Measurements from ENCODE around the gene ARID2.

Gene ARID2

DNA sequence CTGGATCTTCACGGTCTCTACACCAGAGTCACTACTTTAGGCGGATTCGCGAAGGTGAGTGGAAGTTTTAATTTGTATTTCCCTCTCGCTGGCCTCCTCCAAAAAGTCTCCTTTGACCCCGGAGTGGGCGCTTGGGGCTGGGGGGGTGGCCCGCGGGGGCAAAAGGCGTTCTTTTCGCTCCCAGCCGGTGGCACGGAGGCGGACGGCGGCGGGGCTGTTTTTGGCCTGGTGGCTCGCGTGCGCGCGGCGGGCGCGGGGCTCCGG, 510 bp downstream of the ARID2 start:
- Mint-ChIP-seq H3K4me1 (peaks cover 28% of the 10 kb centered on the region), H3K4me3 (peak overlapping the region; percentile 89), H3K9me3 (no peaks in the 10 kb centered on the region), H3K36me3 (peaks cover 80% of the 10 kb centered on the region), H3K27ac (peak overlapping the region; percentile 100)
- ATAC-seq (no peak), DNase-seq (ENCODE audit: low spot score in 2 of 2) (peak in 1 of 2 donors; percentile 82)

DNA sequence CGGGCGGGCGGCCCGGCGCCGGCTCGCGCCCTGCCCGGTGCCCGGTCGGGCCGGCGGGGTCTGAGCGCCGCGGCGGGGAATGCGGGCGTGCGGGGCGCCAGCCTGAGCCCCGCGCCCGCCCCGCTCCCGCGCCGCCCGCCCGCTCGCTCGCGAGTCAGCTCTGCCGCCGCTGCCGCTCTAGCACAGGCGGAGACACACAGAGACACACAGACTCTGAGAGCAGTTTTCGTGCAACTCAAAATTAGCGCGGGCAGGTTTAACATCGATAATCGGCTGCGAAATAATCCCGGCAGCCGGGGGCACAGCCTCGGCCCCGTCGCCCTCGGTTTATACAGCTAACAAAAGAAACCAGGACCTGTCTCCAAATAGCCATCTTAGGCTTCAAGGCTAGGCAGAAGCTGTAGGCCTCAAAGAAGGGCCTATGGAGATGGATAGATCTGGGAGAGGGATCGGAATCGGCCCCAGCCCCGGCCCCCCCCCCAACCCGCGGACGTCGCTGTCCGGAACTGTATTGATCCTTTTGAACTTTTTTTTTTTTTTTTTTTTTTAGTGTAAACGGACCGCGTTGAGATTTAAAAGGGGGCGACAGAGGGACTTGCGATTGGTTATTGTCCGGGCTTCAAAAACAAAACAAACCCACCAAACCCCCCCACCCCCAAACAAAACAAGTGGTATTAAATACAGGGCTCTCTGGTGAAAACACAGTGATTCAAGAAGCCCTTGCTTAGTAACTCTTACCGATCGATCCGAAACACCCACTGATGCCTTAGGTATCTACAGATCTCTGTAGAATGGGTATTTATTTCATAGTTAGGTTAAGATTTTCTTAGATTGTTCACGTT, 1.1 kb downstream of the ARID2 start:
- Mint-ChIP-seq H3K9me3 (no peaks in the 10 kb centered on the region), H3K4me1 (peaks cover 34% of the 10 kb centered on the region), H3K4me3 (peak overlapping the region; percentile 89), H3K36me3 (peaks cover 85% of the 10 kb centered on the region), H3K27ac (peak overlapping the region; percentile 100)
- peak; percentile 8 for ATAC-seq
- DNase-seq (ENCODE audit: low spot score in 2 of 2): peak; percentile 49 to 83

DNA sequence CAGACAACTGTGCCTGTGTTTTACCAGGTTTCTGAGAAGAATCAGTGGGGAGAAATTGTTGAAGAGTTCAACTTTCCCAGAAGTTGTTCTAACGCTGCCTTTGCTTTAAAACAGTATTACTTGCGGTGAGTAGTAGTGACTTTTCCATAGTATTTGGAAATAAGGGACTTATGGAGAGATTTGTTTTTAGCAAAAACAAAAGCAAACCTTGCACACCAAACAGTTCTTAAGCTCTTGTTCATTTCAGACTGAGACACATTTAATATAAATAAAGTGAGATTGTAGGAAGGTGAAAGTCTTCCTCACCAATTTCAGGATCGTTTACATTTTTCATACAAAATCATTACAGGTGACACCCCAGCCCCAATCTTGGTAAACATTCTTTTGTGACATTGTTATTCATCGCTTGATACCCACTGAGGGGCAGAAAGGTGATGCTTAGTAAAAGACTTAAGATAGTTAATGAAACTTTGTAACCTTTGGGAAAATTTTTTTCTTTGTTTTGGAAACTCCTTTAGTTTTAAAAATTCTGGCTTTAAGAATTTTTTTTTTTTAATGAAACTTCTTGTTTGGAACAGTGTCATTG, 1.8 kb downstream of the ARID2 start:
- peaks cover 38% of the 10 kb centered on the region for H3K4me1 Mint-ChIP-seq
- ATAC-seq (no peak), DNase-seq (ENCODE audit: low spot score in 2 of 2) (no peak)
- H3K27ac Mint-ChIP-seq: peak overlapping the region; percentile 100
- H3K36me3 Mint-ChIP-seq: peaks cover 85% of the 10 kb centered on the region
- no peaks in the 10 kb centered on the region for H3K9me3 Mint-ChIP-seq
- H3K4me3 Mint-ChIP-seq: peak overlapping the region; percentile 89

DNA sequence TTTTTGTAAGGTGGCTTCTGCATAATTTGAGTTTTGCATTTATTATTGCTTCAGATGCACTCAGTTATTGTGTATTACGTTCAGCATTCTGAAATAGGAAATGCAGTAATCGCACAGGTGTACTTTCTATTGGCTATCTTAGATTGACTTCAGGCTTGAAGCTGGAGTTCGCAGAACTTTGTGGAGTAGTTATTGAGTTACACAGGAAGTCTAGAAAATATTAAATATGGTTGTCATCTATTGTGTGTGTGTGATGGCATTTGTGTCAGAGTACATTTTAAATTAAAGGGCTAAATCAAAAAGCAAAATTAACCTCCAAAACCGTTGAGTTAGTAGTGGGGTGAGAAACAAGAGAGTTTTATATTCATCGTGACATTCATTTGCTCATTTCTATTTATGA, 2.7 kb downstream of the ARID2 start:
- Mint-ChIP-seq H3K36me3 (peaks cover 85% of the 10 kb centered on the region), H3K9me3 (peaks cover 6% of the 10 kb centered on the region), H3K4me3 (peak overlapping the region; percentile 89), H3K27ac (peak overlapping the region; percentile 88), H3K4me1 (peaks cover 38% of the 10 kb centered on the region)
- no peak for DNase-seq (ENCODE audit: low spot score in 2 of 2)
- ATAC-seq: no peak

DNA sequence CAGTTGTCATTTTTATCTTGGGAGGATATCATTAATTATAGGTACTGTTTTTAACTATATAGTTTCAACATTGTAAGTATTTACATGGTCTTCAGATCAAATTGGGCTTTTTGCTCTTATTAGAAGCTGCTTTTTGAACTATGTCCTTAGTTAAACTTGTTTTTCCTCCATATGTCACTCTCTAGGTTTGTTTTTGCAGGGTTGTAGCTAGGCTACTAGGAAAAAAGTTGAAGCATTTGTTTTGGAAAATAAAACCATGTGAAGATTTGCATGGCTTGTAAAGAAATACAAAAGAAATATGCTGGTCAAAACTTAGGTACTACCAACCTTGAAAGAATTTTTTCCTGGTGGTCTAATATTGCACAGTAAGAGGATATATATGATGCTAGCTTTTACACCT, 3.4 kb downstream of the ARID2 start:
- Mint-ChIP-seq H3K27ac (peak overlapping the region; percentile 88), H3K9me3 (peaks cover 7% of the 10 kb centered on the region), H3K4me3 (peak overlapping the region; percentile 89), H3K4me1 (peaks cover 34% of the 10 kb centered on the region), H3K36me3 (peaks cover 82% of the 10 kb centered on the region)
- ATAC-seq: no peak
- no peak for DNase-seq (ENCODE audit: low spot score in 2 of 2)

DNA sequence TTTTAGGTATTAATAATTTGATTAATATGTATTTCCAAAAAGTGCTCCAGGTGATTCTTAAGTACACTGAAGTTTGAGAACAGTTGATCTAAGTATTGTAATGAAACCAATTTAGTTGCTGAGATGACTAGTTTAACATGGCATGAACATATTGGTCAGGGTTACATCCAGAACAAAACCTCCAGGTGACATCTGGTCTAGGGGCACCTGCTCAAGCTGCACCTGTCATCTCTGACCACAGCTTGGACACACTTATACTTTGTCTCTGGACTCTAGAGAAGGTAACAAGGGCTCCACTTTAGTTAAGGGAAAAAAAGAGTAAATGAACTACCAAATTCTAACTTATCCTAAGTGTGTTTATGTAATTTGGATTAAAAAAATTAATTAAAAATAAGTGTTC, 8.1 kb downstream of the ARID2 start:
- Mint-ChIP-seq H3K4me1 (peaks cover 36% of the 10 kb centered on the region), H3K9me3 (peaks cover 7% of the 10 kb centered on the region), H3K27ac (no peak overlapping the region), H3K4me3 (no peak overlapping the region), H3K36me3 (peaks cover 54% of the 10 kb centered on the region)
- DNase-seq (ENCODE audit: low spot score in 2 of 2) (no peak), ATAC-seq (no peak)

DNA sequence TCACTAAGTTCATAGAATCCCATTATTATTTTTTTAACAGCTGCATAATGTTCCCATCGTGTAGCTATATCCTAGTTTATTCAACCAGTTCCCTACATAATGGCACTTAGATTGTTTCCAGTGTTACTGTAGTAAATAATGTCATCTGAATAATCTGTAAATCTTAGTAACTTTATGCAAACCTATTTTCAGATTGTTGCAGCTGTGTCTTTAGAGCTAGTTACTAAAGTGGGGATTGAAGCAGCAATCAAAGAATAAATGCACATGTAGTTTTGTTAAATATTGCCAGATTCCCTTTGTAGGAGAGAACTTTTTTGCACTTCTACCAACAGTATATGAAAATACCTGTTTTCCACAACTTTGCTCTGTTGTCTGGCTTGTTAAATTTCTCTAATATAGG, 13.1 kb downstream of the ARID2 start:
- no peak overlapping the region for H3K4me3 Mint-ChIP-seq
- no peak overlapping the region for H3K27ac Mint-ChIP-seq
- H3K4me1 Mint-ChIP-seq: peaks cover 15% of the 10 kb centered on the region
- H3K9me3 Mint-ChIP-seq: no peaks in the 10 kb centered on the region
- H3K36me3 Mint-ChIP-seq: peaks cover 24% of the 10 kb centered on the region
- ATAC-seq: no peak
- no peak for DNase-seq (ENCODE audit: low spot score in 2 of 2)

DNA sequence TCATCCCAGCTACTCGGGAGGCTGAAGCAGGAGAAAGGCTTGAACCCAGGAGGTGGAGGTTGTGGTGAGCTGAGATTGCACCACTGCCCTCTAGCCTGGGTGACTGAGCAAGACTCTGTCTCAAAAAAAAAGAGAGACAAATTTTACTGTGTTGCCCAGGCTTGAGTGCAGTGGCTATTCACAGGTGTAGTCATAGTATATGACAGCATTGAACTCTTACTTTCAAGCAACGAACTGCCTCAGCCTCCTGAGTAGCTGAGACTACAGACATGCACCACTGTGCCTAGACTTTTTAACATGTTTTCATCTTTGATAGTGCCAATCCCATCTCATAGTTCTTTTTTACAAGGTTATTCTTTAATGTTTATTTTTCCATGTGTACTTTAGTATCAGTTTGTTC, 13.7 kb downstream of the ARID2 start:
- Mint-ChIP-seq H3K4me3 (no peak overlapping the region), H3K4me1 (peaks cover 22% of the 10 kb centered on the region), H3K36me3 (peaks cover 26% of the 10 kb centered on the region), H3K27ac (no peak overlapping the region), H3K9me3 (no peaks in the 10 kb centered on the region)
- ATAC-seq: peak; percentile 91
- no peak for DNase-seq (ENCODE audit: low spot score in 2 of 2)

DNA sequence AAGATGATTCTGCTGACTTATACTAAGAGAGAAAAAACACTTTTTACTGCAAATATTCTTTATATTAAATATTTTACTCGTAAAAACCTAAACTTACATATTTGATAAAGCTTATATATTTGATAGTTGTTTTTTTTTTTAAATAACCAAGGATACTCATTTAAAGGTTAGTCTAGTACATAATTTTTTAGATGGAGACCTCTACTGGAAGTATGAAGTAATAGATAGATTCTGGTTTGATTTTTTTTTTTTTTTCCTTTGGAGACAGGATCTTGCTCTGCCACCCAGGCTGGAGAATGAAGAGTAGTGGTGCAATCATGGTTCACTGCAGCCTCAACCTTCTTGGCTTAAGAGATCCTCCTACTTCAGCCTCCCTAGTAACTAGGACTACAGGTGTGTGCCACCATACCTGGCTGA, 16.4 kb downstream of the ARID2 start:
- Mint-ChIP-seq H3K4me3 (no peak overlapping the region), H3K4me1 (peaks cover 42% of the 10 kb centered on the region), H3K9me3 (no peaks in the 10 kb centered on the region), H3K36me3 (peaks cover 27% of the 10 kb centered on the region), H3K27ac (no peak overlapping the region)
- ATAC-seq (no peak), DNase-seq (ENCODE audit: low spot score in 2 of 2) (no peak)

DNA sequence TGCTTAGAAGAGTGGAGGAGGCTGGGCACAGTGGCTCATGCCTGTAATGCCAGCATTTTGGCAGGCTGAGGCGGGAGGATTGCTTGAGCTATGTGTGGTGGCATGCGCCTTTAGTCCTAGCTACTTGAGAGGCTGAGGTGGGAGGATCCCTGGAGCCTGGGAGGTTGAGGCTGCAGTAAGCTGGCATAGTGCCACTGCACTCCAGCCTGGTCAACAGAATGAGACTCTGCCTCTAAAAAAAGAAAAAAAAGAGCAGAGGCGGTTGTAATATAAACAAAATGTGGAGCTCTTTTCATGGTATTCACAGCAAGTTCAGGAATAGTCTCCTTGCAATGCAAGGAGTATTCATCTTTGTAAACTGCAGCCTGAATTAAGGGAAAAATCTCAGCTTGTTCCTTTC, 27.2 kb downstream of the ARID2 start:
- H3K27ac Mint-ChIP-seq: no peak overlapping the region
- H3K4me1 Mint-ChIP-seq: peaks cover 47% of the 10 kb centered on the region
- no peak for DNase-seq (ENCODE audit: low spot score in 2 of 2)
- no peaks in the 10 kb centered on the region for H3K9me3 Mint-ChIP-seq
- no peak overlapping the region for H3K4me3 Mint-ChIP-seq
- no peak for ATAC-seq
- peaks cover 25% of the 10 kb centered on the region for H3K36me3 Mint-ChIP-seq

DNA sequence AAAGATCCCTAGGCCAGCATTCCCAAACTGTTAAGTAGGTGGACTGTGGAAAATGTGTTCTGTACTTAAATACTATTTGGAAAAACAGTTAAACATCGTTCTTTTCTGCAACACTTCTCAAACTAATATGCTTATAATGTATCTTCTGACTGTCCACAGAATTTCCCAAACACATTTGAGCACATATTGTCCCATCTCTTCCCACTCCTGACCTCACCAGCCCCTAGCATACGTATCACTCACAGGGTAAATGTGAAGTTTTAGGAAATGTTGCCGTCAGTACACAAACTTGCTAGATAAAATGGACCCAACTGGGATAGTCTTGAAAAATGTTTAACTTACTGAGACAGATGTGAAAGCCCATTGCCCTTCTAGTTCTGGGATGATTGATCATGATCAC, 27.7 kb downstream of the ARID2 start:
- Mint-ChIP-seq H3K4me1 (peaks cover 50% of the 10 kb centered on the region), H3K36me3 (peaks cover 30% of the 10 kb centered on the region), H3K4me3 (no peak overlapping the region), H3K9me3 (no peaks in the 10 kb centered on the region), H3K27ac (no peak overlapping the region)
- DNase-seq (ENCODE audit: low spot score in 2 of 2) (no peak), ATAC-seq (no peak)

DNA sequence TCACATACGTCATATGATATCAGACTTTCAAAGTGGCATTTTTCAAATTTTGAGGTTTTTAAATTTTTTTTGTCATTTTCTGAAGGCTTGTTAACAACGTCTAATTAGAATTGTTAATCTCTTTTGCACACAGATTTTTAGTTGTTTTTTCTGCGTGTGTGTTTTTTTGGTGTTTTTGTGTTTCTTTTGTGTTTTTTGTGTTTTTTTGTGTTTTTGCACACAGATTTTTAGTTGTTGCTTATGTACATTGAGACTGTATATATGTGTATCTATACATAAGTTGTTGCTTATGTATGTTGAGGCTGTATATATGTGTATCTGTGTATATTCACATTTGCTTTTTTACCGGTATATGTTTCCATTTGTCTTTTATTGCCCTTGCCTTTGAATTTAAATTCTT, 30.8 kb downstream of the ARID2 start:
- DNase-seq (ENCODE audit: low spot score in 2 of 2) (no peak), ATAC-seq (no peak)
- H3K4me1 Mint-ChIP-seq: peaks cover 39% of the 10 kb centered on the region

DNA sequence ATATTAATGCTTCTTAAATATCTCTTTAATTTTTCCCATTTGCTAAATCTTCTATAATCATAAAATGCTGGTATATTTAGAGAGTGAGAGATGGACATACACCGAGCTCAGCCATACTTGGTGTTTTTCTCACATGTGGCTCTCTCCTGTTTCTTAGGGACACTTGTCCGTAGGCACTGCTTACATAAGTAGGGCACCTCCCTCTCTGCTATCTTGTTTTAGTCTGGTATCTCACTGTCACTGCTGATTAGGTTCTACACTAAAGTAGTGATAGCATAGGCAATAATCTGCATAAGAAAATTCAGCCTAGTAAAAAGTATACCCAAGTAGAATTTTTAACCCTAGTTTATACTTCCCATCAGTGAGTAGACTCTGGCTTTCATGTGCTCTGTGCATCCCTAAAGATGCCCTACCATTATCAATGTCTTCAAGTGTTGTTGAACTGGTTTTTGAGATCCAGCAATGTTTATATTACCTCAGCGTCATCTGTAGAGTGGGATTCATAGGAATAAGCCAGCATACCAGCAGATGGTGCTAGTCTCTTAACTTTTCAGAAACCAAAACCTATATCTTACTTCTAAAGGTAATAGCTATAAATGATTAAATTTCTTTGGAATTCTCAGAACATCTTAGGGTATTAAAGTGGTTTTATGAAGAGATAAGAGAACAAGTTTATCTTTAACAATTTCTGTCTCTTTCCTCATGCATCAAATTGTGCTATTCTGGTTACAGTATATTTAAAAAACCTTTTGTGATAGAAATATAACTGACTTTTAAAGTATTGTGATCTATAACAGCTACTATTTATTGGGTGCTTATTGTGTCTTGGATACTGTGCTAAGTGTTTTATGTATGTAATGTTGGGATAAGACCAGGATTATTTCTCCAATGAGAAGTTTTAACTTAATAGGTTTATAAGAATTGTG, 32.9 kb downstream of the ARID2 start:
- ATAC-seq: no peak
- Mint-ChIP-seq H3K4me3 (no peak overlapping the region), H3K27ac (no peak overlapping the region)

More for the DNA sequence above, 30.8 kb downstream of the ARID2 start:
- Mint-ChIP-seq H3K27ac (no peak overlapping the region), H3K9me3 (no peaks in the 10 kb centered on the region), H3K36me3 (peaks cover 24% of the 10 kb centered on the region), H3K4me3 (no peak overlapping the region)

DNA sequence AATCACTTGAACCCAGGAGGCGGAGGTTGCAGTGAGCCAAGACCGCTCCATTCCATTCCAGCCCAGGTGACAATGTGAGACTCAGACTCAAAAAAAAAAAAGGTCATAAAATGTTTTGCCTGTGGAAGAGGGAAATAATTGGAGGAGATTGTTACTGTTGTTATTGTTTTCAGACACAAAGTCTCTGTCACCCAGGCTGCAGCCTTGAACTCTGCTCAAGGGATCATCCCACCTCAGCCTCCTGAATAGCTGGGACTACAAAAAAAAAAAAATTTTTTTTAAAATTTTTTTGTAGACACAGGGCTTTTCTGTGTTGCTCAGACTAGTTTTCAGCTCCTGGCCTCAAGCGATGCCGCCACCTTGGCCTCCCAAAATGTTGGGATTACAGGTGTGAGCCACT, 33.9 kb downstream of the ARID2 start:
- Mint-ChIP-seq H3K36me3 (peaks cover 21% of the 10 kb centered on the region), H3K9me3 (peaks cover 1% of the 10 kb centered on the region), H3K4me3 (no peak overlapping the region), H3K27ac (no peak overlapping the region), H3K4me1 (peaks cover 38% of the 10 kb centered on the region)
- ATAC-seq: no peak
- DNase-seq (ENCODE audit: low spot score in 2 of 2): no peak

More for the DNA sequence above, 32.9 kb downstream of the ARID2 start:
- Mint-ChIP-seq H3K36me3 (peaks cover 19% of the 10 kb centered on the region), H3K9me3 (no peaks in the 10 kb centered on the region), H3K4me1 (peaks cover 33% of the 10 kb centered on the region)
- DNase-seq (ENCODE audit: low spot score in 2 of 2): no peak

DNA sequence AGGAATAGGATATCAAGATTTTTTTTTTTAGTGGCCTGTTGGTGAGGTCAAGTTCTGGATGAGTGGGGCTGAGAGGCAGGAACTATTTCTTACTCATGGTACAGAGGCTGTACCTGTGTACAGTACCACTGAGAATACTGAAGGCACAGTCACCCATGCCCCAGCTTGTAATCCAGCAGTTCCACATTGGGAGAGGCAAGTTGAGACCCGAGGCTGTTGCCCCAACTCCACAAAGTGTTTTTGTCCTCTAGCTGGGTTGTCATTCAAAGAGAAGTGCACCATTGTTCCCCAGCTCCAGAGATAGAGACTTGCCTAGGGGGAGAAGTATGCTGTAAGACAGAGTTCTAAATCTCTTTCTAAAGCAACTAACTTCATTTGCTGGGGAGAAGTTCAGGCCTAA, 38.7 kb downstream of the ARID2 start:
- peak overlapping the region; percentile 20 for H3K27ac Mint-ChIP-seq
- peaks cover 44% of the 10 kb centered on the region for H3K4me1 Mint-ChIP-seq
- no peak for ATAC-seq
- H3K4me3 Mint-ChIP-seq: no peak overlapping the region
- H3K36me3 Mint-ChIP-seq: peaks cover 13% of the 10 kb centered on the region
- H3K9me3 Mint-ChIP-seq: peaks cover 11% of the 10 kb centered on the region
- DNase-seq (ENCODE audit: low spot score in 2 of 2): no peak

Measured in stimulated activated effector memory CD8-positive, alpha-beta T cell treated with anti-CD3 and anti-CD28 coated beads, Interleukin-12 subunit alpha, Interleukin-12 subunit beta, amount 100 ng/mL, for 72 hours (primary cell).